Parathyroid adenoma (tissue), 2 donors: ENCODE results near the gene NOP16.

Experiments
- H2AFZ ChIP-seq: fragments of 300-600 bp; sonication (generic); one replicate; pipeline ENCODE4 v1.7.0; 2017; ENCODE audit warnings: antibody characterized with exemption, mild to moderate bottlenecking
- H3K27ac ChIP-seq: fragments of 300-600 bp; sonication (generic); one replicate; pipeline ENCODE4 v1.7.0; 2017
- H3K27me3 ChIP-seq: fragments of 300-600 bp; sonication (generic); one replicate; pipeline ENCODE4 v1.7.0; 2017; ENCODE audit warnings: low read length; ENCODE audit not compliant: control insufficient read depth, insufficient read depth
- H3K36me3 ChIP-seq: fragments of 300-600 bp; sonication (generic); one replicate; pipeline ENCODE4 v1.7.0; 2017; ENCODE audit warnings: low read length; ENCODE audit not compliant: control insufficient read depth, insufficient read depth
- H3K4me1 ChIP-seq: fragments of 300-600 bp; sonication (generic); one replicate; pipeline ENCODE4 v1.7.0; 2017; ENCODE audit warnings: control low read depth
- H3K4me2 ChIP-seq: fragments of 300-600 bp; sonication (generic); one replicate; pipeline ENCODE4 v1.7.0; 2017; ENCODE audit warnings: low read length
- H3K4me3 ChIP-seq: fragments of 300-600 bp; sonication (generic); one replicate; pipeline ENCODE4 v1.7.0; 2017; ENCODE audit warnings: low read depth, low read length
- H3K79me2 ChIP-seq: fragments of 300-600 bp; sonication (generic); one replicate; pipeline ENCODE4 v1.7.0; 2017; ENCODE audit warnings: control low read depth
- H3K9ac ChIP-seq: fragments of 300-600 bp; sonication (generic); one replicate; pipeline ENCODE4 v1.7.0; 2017; ENCODE audit warnings: mild to moderate bottlenecking
- H3K9me3 ChIP-seq: fragments of 300-600 bp; sonication (generic); one replicate; pipeline ENCODE4 v1.7.0; 2017; ENCODE audit warnings: low read length; ENCODE audit not compliant: control insufficient read depth
- CTCF ChIP-seq: fragments of 300-600 bp; sonication (generic); IDR thresholded peaks from one replicate; pipeline ENCODE4 v1.7.0; 2017; ENCODE audit warnings: antibody characterized with exemption, mild to moderate bottlenecking
- donor health status: primary hyperparathyroidism.

NOP16 gene

GRCh38 chr5:176394096-176394495, 5.7 kb upstream of the NOP16 start:
- TF ChIP-seq CTCF, result no peak
- Histone ChIP-seq H3K27me3 (no peaks in the 10 kb centered on the region), H3K36me3 (no peaks in the 10 kb centered on the region), H2AFZ (no peak overlapping the region), H3K4me3 (no peak overlapping the region), H3K9ac (no peak overlapping the region), H3K9me3 (no peaks in the 10 kb centered on the region), H3K4me2 (no peak overlapping the region), H3K4me1 (peaks cover 32% of the 10 kb centered on the region), H3K27ac (no peak overlapping the region), H3K79me2 (peaks cover 25% of the 10 kb centered on the region)

GRCh38 chr5:176392526-176392925, 4.1 kb upstream of the NOP16 start:
- Histone ChIP-seq H3K27ac (no peak overlapping the region), H3K4me1 (peaks cover 33% of the 10 kb centered on the region), H3K27me3 (no peaks in the 10 kb centered on the region), H3K36me3 (no peaks in the 10 kb centered on the region), H3K9ac (no peak overlapping the region), H3K4me2 (no peak overlapping the region), H3K4me3 (no peak overlapping the region), H3K9me3 (no peaks in the 10 kb centered on the region), H3K79me2 (peaks cover 28% of the 10 kb centered on the region), H2AFZ (no peak overlapping the region)
- TF ChIP-seq CTCF, result no peak

GRCh38 chr5:176391999-176392398, 3.6 kb upstream of the NOP16 start:
- Histone ChIP-seq H3K4me1 (peaks cover 35% of the 10 kb centered on the region), H3K27me3 (no peaks in the 10 kb centered on the region), H3K4me2 (no peak overlapping the region), H3K36me3 (no peaks in the 10 kb centered on the region), H3K9ac (no peak overlapping the region), H3K4me3 (no peak overlapping the region), H3K79me2 (peaks cover 29% of the 10 kb centered on the region), H3K27ac (no peak overlapping the region), H3K9me3 (no peaks in the 10 kb centered on the region), H2AFZ (no peak overlapping the region)
- no peak for TF ChIP-seq CTCF

GRCh38 chr5:176391479-176391878, 3.1 kb upstream of the NOP16 start:
- peaks cover 30% of the 10 kb centered on the region for H3K4me1 ChIP-seq
- H3K36me3 ChIP-seq, result no peaks in the 10 kb centered on the region
- H3K9ac ChIP-seq, result no peak overlapping the region
- no peaks in the 10 kb centered on the region for H3K27me3 ChIP-seq
- no peak overlapping the region for H3K4me2 ChIP-seq
- H2AFZ ChIP-seq, result no peak overlapping the region
- TF ChIP-seq CTCF, result no peak
- H3K9me3 ChIP-seq, result no peaks in the 10 kb centered on the region
- H3K79me2 ChIP-seq, result peaks cover 29% of the 10 kb centered on the region
- H3K27ac ChIP-seq, result peak overlapping the region; percentile 9
- H3K4me3 ChIP-seq, result no peak overlapping the region
